Measurements from ENCODE around the gene CPN2. TPM values are rescaled to one million over a fixed set of nuclear protein-coding genes. Genes with fewer than 3 reads are reported as not detected.

The CPN2 gene
- total RNA-seq, 1 experiment from 2014 or later: 0.09 TPM

DNA sequence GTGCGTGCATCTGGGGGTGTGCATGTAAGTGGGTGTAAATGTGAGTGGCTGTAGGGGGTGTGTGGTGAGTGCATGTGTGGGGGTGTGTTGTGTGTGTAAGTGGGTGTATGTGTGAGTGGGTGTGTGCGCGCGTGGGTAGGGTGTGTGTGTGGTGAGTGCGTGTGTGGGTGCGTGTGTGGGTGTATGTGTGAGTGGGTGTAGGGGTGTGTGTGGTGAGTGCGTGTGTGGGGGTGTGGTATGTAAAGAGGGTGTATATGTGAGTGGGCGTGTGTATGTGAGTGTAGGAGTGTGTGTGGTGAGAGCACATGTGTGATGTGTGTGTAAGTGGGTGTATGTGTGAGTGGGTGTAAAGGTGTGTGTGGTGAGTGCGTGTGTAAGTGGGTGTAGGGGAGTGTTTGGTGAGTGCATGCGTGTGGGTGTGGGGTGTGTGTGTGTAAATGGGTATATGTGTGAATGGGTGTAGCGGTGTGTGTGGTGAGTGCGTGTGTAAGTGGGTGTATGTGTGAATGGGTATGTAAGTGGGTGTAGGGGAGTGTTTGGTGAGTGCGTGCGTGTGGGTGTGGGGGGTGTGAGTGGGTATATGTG, 916 bp upstream of the CPN2 start (continued):
- TF ChIP-seq PRDM15 (CRISPR knock-in tag; IDR thresholded peaks at IDR 0.05): no peak
- no peak for TF ChIP-seq FOXK1 (CRISPR knock-in tag; IDR thresholded peaks at IDR 0.05)
- TF ChIP-seq CTCF (IDR thresholded peaks at IDR 0.05): no peak
- TF ChIP-seq ELF4 (CRISPR knock-in tag; IDR thresholded peaks at IDR 0.05; ENCODE audit: low read depth): no peak
- no peak for TF ChIP-seq ATF1 (CRISPR knock-in tag; IDR thresholded peaks at IDR 0.05)
- no peak for TF ChIP-seq JUN (CRISPR knock-in tag; IDR thresholded peaks at IDR 0.05)
- no peak for TF ChIP-seq RELA (CRISPR knock-in tag; IDR thresholded peaks at IDR 0.05; ENCODE audit: borderline replicate concordance)
- no peak for TF ChIP-seq ATF6 (CRISPR knock-in tag; IDR thresholded peaks at IDR 0.05)
- TF ChIP-seq ESRRA (CRISPR knock-in tag; IDR thresholded peaks at IDR 0.05; ENCODE audit: borderline replicate concordance): no peak

- TF ChIP-seq ZNF671 (CRISPR knock-in tag; IDR thresholded peaks at IDR 0.05) (no peak), HMGA2 (CRISPR knock-in tag; IDR thresholded peaks at IDR 0.05) (peak; percentile 95)
- DNase-seq (ENCODE audit: low spot score): no peak
- ChIA-PET CTCF (interaction anchor here (0.7 to 2.9 kb wide), 7 partner anchors 9 to 164 kb away, joined by 3 to 18 read pairs (median 3); partner anchors contain the start of gene LRRC15), POLR2A (interaction anchor here (0.6 kb wide), 1 partner anchor 12 kb away, joined by 5 read pairs; no protein-coding TSS in a partner anchor)
- no peak overlapping the region for H3K27ac Mint-ChIP-seq
- H3K4me1 Mint-ChIP-seq: no peaks in the 10 kb centered on the region
- no peaks in the 10 kb centered on the region for H3K36me3 Mint-ChIP-seq
- no peaks in the 10 kb centered on the region for H3K9me3 Mint-ChIP-seq
- no peaks in the 10 kb centered on the region for H3K27me3 Mint-ChIP-seq (ENCODE audit: low read depth)
- ATAC-seq: no peak
- H3K4me3 Mint-ChIP-seq: no peak overlapping the region
Observed at GRCh38 chr3:194350726-194351071, 429 bp downstream of the CPN2 start.

DNA sequence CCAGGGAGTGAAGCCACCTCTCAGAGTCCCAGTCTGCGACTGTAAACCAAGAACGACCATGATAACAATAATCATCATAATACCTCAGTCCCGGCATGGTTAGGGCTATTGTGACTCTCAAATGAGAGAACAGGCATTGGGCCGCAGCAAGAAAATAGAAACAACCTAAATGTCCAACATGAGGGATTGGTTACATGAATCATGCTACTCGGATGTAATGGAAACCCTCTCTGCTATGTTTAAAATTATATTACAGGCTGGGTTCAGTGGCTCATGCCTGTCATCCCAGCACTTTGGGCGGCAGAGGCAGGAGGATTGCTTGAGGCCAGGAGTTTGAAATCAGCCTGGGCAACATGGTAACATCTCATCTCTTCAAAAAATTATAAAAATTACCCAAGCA, 2.8 kb downstream of the CPN2 start:
- DNase-seq (ENCODE audit: low spot score) (no peak), ATAC-seq (no peak)
- no peaks in the 10 kb centered on the region for H3K36me3 Mint-ChIP-seq
- H3K27ac Mint-ChIP-seq: no peak overlapping the region
- POLR2A ChIA-PET: no interaction called here
- CTCF ChIA-PET: no interaction called here
- no peak overlapping the region for H3K4me3 Mint-ChIP-seq
- H3K27me3 Mint-ChIP-seq (ENCODE audit: low read depth): peaks cover 8% of the 10 kb centered on the region
- no peaks in the 10 kb centered on the region for H3K9me3 Mint-ChIP-seq
- H3K4me1 Mint-ChIP-seq: no peaks in the 10 kb centered on the region
- TF ChIP-seq ZSCAN18 (CRISPR knock-in tag; IDR thresholded peaks at IDR 0.05) (no peak), JUN (CRISPR knock-in tag; IDR thresholded peaks at IDR 0.05) (no peak), FOXP1 (CRISPR knock-in tag; IDR thresholded peaks at IDR 0.05; ENCODE audit: borderline replicate concordance) (no peak), GABPB1 (CRISPR knock-in tag; IDR thresholded peaks at IDR 0.05) (no peak), MYBL2 (CRISPR knock-in tag; IDR thresholded peaks at IDR 0.05) (no peak), FOXK1 (CRISPR knock-in tag; IDR thresholded peaks at IDR 0.05) (no peak), USF1 (CRISPR knock-in tag; IDR thresholded peaks at IDR 0.05) (no peak), FOXP4 (CRISPR knock-in tag; IDR thresholded peaks at IDR 0.05) (no peak), ETV6 (CRISPR knock-in tag; IDR thresholded peaks at IDR 0.05) (no peak)

All from WTC11 (cell line).